Spleen (tissue), 11 donors: ENCODE results near the gene SORCS1. TPM values are rescaled to one million over a fixed set of nuclear protein-coding genes. Genes with fewer than 3 reads are reported as not detected.

Source experiments
- DNase-seq: peaks from one replicate; pipeline ENCODE4 v3.0.0-alpha.2; 2020
- H3K27ac ChIP-seq, 8 donors: fragments of 200-600 bp; sonication (generic) in 7 of 8; 1 replicate in 4 of 8; 2 replicates in 4 of 8; pipeline versions ENCODE4 v1.5.0 to v1.8.0; 2016 to 2021; ENCODE audit warnings: inconsistent platforms in 4 of 8, mild to moderate bottlenecking in 4 of 8, moderate library complexity in 1 of 8
- H3K27me3 ChIP-seq, 7 donors: fragments of 200-600 bp; sonication (generic) in 6 of 7; replicated peaks in 1 of 7; 1 replicate in 4 of 7; 2 replicates in 3 of 7; pipeline versions ENCODE4 v1.5.0 to v1.8.0; 2016 to 2021; ENCODE audit warnings: inconsistent platforms in 3 of 7, mild to moderate bottlenecking in 1 of 7
- H3K36me3 ChIP-seq, 6 donors: fragments of 200-600 bp; sonication (generic) in 5 of 6; 1 replicate in 4 of 6; 2 replicates in 2 of 6; pipeline versions ENCODE4 v1.5.0 to v1.8.0; 2016 to 2021; ENCODE audit warnings: inconsistent platforms in 2 of 6
- H3K4me1 ChIP-seq, 6 donors: fragments of 200-600 bp; sonication (generic) in 5 of 6; 1 replicate in 3 of 6; 2 replicates in 3 of 6; pipeline versions ENCODE4 v1.5.0 to v1.8.0; 2016 to 2021; ENCODE audit warnings: inconsistent platforms in 3 of 6
- H3K4me3 ChIP-seq, 8 donors: fragments of 200-600 bp; sonication (generic) in 7 of 8; 1 replicate in 4 of 8; 2 replicates in 4 of 8; pipeline versions ENCODE4 v1.5.0 to v1.8.0; 2016 to 2021; ENCODE audit warnings: inconsistent platforms in 4 of 8, mild to moderate bottlenecking in 4 of 8, moderate library complexity in 2 of 8
- H3K9me3 ChIP-seq, 8 donors: fragments of 200-600 bp; sonication (generic) in 7 of 8; 1 replicate in 4 of 8; 2 replicates in 4 of 8; pipeline versions ENCODE4 v1.5.0 to v1.8.0; 2016 to 2021; ENCODE audit warnings: inconsistent platforms in 4 of 8
- POLR2A ChIP-seq, 3 donors: fragments of 450-650 bp; IDR thresholded peaks; one replicate each; pipeline ENCODE4 v1.5.1; 2017; ENCODE audit warnings: antibody characterized with exemption in 3 of 3, mild to moderate bottlenecking in 1 of 3
- POLR2AphosphoS5 ChIP-seq, 3 donors: sonication (generic); formaldehyde crosslinking; IDR thresholded peaks; one replicate each; pipeline ENCODE4 v1.5.1; 2017; ENCODE audit warnings: antibody characterized with exemption in 3 of 3
- WGBS, 5 donors: extraction: QIAGEN DNeasy Blood & Tissue Kit in 3 of 5; methylation state at CpG; one replicate each; pipeline versions ENCODE4 v1.1.5 to v1.1.7; 2013 to 2018; 5-methylcytosine and 5-hydroxymethylcytosine counted together
- intact Hi-C: fragments of 100-400 bp; cut with DNase I; formaldehyde crosslinking; loops from one replicate; pipeline ENCODE4 v1.15.0; 2023; ENCODE audit warnings: low total_unique reads
- polyA plus RNA-seq, 3 donors: library from polyadenylated mRNA; stranded (reverse); fragments of 200-250 nt; gene quantifications; one replicate each; pipeline ENCODE4 v1.2.1, GENCODE V29; 2013
- total RNA-seq, 7 donors: library from RNA; depleted of rRNA in 3 of 7; stranded (reverse); fragments of >200 nt in 3 of 7; fragmentation: NEBNext Ultra II Directional in 4 of 7; extraction: Animal tissue kit (Norgen Biotek cat#: 25700) in 4 of 7; gene quantifications; one replicate each; pipeline versions ENCODE4 v1.1.0 to v1.2.1, GENCODE V29; 2016 to 2021
- TF ChIP-seq, protein P1 (sequence below), 11 experiments: fragments of 200-600 bp in 7 of 11; fragments of 450-650 bp in 4 of 11; sonication (generic) in 4 of 11; IDR thresholded peaks in 8 of 11; conservative IDR thresholded peaks in 3 of 11; 1 replicate in 7 of 11; 2 replicates in 4 of 11; pipeline versions ENCODE4 v1.4.0 to v1.8.0; 2016 to 2021; ENCODE audit warnings: antibody characterized with exemption in 11 of 11, inconsistent platforms in 4 of 11, mild to moderate bottlenecking in 1 of 11
- donor health status: healthy with polysubstance abuse.
- donor health status: DM: no; HTN: no; CAD: no; lungs with moderate emphysema.
- donor health status: DM: no; HTN: no; CAD: no.
- donor health status: Bipolar disorder and iron deficiency.
- donor health status: healthy.
- donor health status: DM: no; HTN: no; CAD: no.
- donor health status: DM: yes; HTN: yes; CAD: no.

The SORCS1 gene
- total and polyA plus RNA-seq, 10 donors = 0.67 to 2.7 (median 1.6) TPM

DNA sequence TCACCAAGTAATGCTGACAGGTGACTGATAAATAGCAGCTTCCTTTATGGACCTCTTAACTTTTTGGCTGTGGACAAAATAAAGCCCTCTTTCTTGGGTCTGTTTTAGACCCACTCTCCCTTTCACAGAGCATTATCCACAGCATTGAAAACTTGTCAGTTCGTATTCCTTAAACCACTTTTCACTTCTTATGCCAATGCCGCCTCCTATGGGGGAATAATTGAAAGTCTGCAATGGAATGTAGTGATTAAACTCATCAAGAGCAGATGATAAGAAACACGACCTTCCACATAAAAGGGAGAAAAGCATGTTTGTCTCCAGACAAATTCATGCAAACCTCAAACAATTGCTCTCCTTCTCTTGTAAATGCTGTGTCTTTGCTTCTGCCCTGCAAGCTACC, 153.4 kb downstream of the SORCS1 start:
- Histone ChIP-seq H3K36me3 (no peaks in the 10 kb centered on the region), H3K4me1 (no peaks in the 10 kb centered on the region), H3K27me3 (no peaks in the 10 kb centered on the region), H3K4me3 (no peak overlapping the region), H3K27ac (no peak overlapping the region), H3K9me3 (peaks cover 0 to 4% (median 0%) of the 10 kb centered on the region in 8 donors)
- TF ChIP-seq, protein P1, sequence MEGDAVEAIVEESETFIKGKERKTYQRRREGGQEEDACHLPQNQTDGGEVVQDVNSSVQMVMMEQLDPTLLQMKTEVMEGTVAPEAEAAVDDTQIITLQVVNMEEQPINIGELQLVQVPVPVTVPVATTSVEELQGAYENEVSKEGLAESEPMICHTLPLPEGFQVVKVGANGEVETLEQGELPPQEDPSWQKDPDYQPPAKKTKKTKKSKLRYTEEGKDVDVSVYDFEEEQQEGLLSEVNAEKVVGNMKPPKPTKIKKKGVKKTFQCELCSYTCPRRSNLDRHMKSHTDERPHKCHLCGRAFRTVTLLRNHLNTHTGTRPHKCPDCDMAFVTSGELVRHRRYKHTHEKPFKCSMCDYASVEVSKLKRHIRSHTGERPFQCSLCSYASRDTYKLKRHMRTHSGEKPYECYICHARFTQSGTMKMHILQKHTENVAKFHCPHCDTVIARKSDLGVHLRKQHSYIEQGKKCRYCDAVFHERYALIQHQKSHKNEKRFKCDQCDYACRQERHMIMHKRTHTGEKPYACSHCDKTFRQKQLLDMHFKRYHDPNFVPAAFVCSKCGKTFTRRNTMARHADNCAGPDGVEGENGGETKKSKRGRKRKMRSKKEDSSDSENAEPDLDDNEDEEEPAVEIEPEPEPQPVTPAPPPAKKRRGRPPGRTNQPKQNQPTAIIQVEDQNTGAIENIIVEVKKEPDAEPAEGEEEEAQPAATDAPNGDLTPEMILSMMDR (IDR thresholded peaks at IDR 0.05 in 8 of 11, conservative IDR thresholded peaks at IDR 0.05 in 3 of 11) = no peak
- no peak for TF ChIP-seq POLR2AphosphoS5 (IDR thresholded peaks at IDR 0.05)
- no peak for TF ChIP-seq POLR2A (IDR thresholded peaks at IDR 0.05)
- no peak for DNase-seq
- intact Hi-C loops = no loop called here
- 45 to 69% (median 49%) methylated on average over 3 of the region's 3 CpGs for WGBS, 5 donors

DNA sequence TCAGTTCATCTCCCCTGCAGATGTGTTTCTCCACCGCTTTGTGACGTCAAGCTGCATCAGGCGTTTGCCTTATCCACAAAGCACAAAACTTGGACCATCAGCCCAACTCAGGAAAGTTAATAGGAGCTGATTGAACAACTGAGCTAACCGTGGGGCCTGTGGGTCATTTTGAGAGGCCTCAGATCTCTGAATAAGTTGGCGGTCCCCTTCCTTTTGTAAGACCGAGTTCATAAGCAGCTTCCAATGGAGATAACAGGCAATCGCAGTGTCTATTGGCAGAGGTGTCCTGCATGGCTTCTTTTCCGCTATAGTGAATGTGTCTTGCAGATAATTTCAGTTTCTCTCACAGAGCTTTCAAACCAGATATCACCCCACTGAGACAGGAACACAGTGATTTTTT, 154.0 kb downstream of the SORCS1 start:
- H3K4me3 ChIP-seq = no peak overlapping the region
- DNase-seq = no peak
- no peaks in the 10 kb centered on the region for H3K4me1 ChIP-seq
- H3K36me3 ChIP-seq = no peaks in the 10 kb centered on the region
- H3K27ac ChIP-seq = no peak overlapping the region
- H3K9me3 ChIP-seq = peaks cover 0 to 3% (median 0%) of the 10 kb centered on the region in 8 donors
- no peak for TF ChIP-seq POLR2AphosphoS5 (IDR thresholded peaks at IDR 0.05)
- TF ChIP-seq POLR2A (IDR thresholded peaks at IDR 0.05) = no peak
- TF ChIP-seq, protein P1 (IDR thresholded peaks at IDR 0.05 in 8 of 11, conservative IDR thresholded peaks at IDR 0.05 in 3 of 11) = no peak
- no peaks in the 10 kb centered on the region for H3K27me3 ChIP-seq
- intact Hi-C loops = no loop called here
- WGBS, 5 donors = 90 to 96% (median 93%) methylated on average over 8 of the region's 8 CpGs

DNA sequence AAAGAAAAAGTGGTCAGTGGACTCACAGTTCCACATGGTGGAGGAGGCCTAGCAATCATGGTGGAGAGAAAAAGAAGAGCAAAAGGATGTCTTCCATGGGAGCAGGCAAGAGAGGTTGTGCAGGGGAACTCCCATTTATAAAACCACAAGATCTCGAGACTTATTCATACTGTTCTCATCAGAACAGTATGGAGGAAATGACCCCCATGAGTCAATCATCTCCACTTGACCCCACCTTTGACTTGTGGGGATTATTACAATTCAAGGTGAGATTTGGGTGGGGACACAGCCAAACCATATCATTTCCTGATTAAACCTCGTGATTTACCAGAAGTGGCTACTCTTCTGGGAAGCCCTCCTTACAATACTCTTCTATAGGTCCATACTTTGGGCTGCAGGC, 160.1 kb downstream of the SORCS1 start:
- DNase-seq = no peak
- H3K4me1 ChIP-seq = no peaks in the 10 kb centered on the region
- H3K27me3 ChIP-seq = no peaks in the 10 kb centered on the region
- H3K27ac ChIP-seq = no peak overlapping the region
- intact Hi-C loops = no loop called here
- 48 to 74% (median 54%) methylated on average over 2 of the region's 2 CpGs for WGBS, 5 donors
- no peaks in the 10 kb centered on the region for H3K36me3 ChIP-seq
- no peak overlapping the region for H3K4me3 ChIP-seq
- no peak for TF ChIP-seq POLR2AphosphoS5 (IDR thresholded peaks at IDR 0.05)
- no peak for TF ChIP-seq POLR2A (IDR thresholded peaks at IDR 0.05)
- peaks cover 0 to 3% (median 0%) of the 10 kb centered on the region in 8 donors for H3K9me3 ChIP-seq

DNA sequence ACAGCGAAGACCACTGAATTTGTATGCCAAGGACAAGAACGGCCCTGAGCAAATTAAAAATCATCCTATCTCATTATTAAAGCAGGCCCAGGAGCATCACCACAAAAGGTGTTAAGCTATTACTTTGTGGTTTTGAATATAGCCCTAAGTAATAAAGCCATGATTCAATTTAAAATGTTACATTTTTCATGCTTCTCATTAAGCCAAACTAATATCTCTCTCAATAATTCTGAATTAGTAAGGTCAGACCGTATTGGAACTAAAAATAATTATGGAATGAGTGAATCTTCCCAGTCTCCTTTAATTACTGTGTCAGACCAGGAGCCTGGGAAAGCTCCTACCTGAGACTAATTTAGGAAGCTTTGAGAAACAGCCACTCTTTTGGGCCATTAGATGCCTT, 162.4 kb downstream of the SORCS1 start:
- Histone ChIP-seq H3K36me3 (no peaks in the 10 kb centered on the region), H3K27me3 (no peaks in the 10 kb centered on the region), H3K4me3 (no peak overlapping the region), H3K9me3 (peaks cover 0 to under 1% (median 0%) of the 10 kb centered on the region in 8 donors), H3K27ac (no peak overlapping the region), H3K4me1 (peaks cover 0 to 4% (median 0%) of the 10 kb centered on the region in 6 donors)
- 82 to 90% (median 86%) methylated on average over 3 of the region's 3 CpGs for WGBS, 5 donors
- no peak for DNase-seq
- intact Hi-C loops = no loop called here
- TF ChIP-seq POLR2A (IDR thresholded peaks at IDR 0.05) (no peak), POLR2AphosphoS5 (IDR thresholded peaks at IDR 0.05) (no peak)
- TF ChIP-seq, protein P1 (IDR thresholded peaks at IDR 0.05 in 8 of 11, conservative IDR thresholded peaks at IDR 0.05 in 3 of 11) = no peak
